Measurements from ENCODE around the gene CCSER1. TPM values are rescaled to one million over a fixed set of nuclear protein-coding genes. Genes with fewer than 3 reads are reported as not detected.
A peak's percentile ranks its signal among the peaks of the same experiment; 100 is the strongest.

Gene CCSER1
- total RNA-seq, 1 experiment from 2014 or later, result 0.63 TPM

DNA sequence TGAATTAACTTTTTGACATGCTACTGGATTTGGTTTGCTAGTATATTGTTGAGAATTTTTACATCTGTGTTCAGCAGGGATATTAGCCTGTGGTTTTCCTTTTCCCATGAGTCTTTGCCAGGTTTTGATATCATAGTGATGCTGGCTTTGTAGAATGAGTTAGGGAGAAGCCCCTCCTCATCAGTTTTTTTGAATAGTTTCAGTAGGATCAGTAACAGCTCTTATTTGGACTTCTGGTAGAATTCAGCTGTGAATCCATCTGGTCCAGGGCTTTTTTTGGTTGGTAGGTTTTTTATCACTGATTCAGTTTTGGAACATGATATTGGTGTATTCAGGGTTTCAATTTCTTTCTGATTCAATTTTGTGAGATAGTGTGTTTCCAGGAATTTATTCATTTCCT, 1386.1 kb downstream of the CCSER1 start:
- intact Hi-C loops (cut with micrococcal nuclease), result no loop called here
- no peak for TF ChIP-seq CTCF (IDR thresholded peaks at IDR 0.05; ENCODE audit: unreplicated experiment)
- ChIA-PET CTCF (interaction anchor here (0.6 kb wide), 1 partner anchor 101 kb away, joined by 3 read pairs; no protein-coding TSS in a partner anchor), POLR2A (no interaction called here)
- H3K27ac Mint-ChIP-seq (ENCODE audit: low read depth, unreplicated experiment), result no peak overlapping the region
- H3K4me1 Mint-ChIP-seq (ENCODE audit: insufficient read depth, unreplicated experiment), result no peaks in the 10 kb centered on the region
- no peak overlapping the region for H3K4me3 Mint-ChIP-seq (ENCODE audit: unreplicated experiment)
- H3K36me3 Mint-ChIP-seq (ENCODE audit: insufficient read depth, unreplicated experiment), result no peaks in the 10 kb centered on the region
- H3K9me3 Mint-ChIP-seq (ENCODE audit: unreplicated experiment), result no peaks in the 10 kb centered on the region
- no peak for DNase-seq (ENCODE audit: unreplicated experiment)
- no peaks in the 10 kb centered on the region for H3K27me3 Mint-ChIP-seq (ENCODE audit: insufficient read depth, unreplicated experiment)
- no TSS peak for BruUV-seq (replicated peaks)

- POLR2A ChIA-PET, result no interaction called here
- Mint-ChIP-seq H3K4me1 (ENCODE audit: insufficient read depth, unreplicated experiment) (no peaks in the 10 kb centered on the region), H3K27me3 (ENCODE audit: insufficient read depth, unreplicated experiment) (no peaks in the 10 kb centered on the region), H3K36me3 (ENCODE audit: insufficient read depth, unreplicated experiment) (no peaks in the 10 kb centered on the region), H3K9me3 (ENCODE audit: unreplicated experiment) (no peaks in the 10 kb centered on the region), H3K4me3 (ENCODE audit: unreplicated experiment) (no peak overlapping the region), H3K27ac (ENCODE audit: low read depth, unreplicated experiment) (no peak overlapping the region)
- DNase-seq (ENCODE audit: unreplicated experiment), result no peak
- intact Hi-C loops (cut with micrococcal nuclease), result no loop called here
- TF ChIP-seq CTCF (IDR thresholded peaks at IDR 0.05; ENCODE audit: unreplicated experiment), result no peak
- CTCF ChIA-PET, result no interaction called here
- no TSS peak for BruUV-seq (replicated peaks)
These were observed 1392.0 kb downstream of the CCSER1 start for GRCh38 chr4:91519155-91519554.

DNA sequence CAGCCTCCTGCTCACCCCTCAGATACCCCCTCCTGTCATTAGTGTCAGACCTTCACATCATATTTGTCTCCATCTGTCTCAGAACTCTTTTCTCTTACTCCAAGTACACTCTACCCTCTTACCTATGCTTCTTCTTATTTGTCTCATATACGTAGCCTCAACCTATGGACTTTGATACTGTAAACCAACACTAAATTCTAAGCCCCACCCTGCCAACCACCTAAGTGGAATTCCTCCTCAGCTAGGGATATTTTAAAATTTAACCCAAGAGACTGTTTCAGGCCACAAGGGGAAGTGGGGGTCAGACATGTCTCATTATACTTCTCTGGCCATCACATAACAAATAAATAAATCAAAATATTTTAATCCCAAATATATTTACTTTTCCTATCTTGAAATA, 1398.4 kb downstream of the CCSER1 start:
- TF ChIP-seq CTCF (IDR thresholded peaks at IDR 0.05; ENCODE audit: unreplicated experiment), result no peak
- Mint-ChIP-seq H3K9me3 (ENCODE audit: unreplicated experiment) (no peaks in the 10 kb centered on the region), H3K27me3 (ENCODE audit: insufficient read depth, unreplicated experiment) (no peaks in the 10 kb centered on the region), H3K36me3 (ENCODE audit: insufficient read depth, unreplicated experiment) (no peaks in the 10 kb centered on the region), H3K4me1 (ENCODE audit: insufficient read depth, unreplicated experiment) (no peaks in the 10 kb centered on the region), H3K4me3 (ENCODE audit: unreplicated experiment) (no peak overlapping the region), H3K27ac (ENCODE audit: low read depth, unreplicated experiment) (no peak overlapping the region)
- DNase-seq (ENCODE audit: unreplicated experiment), result no peak
- ChIA-PET CTCF (no interaction called here), POLR2A (no interaction called here)
- no TSS peak for BruUV-seq (replicated peaks)
- intact Hi-C loops (cut with micrococcal nuclease), result no loop called here

- POLR2A ChIA-PET, result no interaction called here
- intact Hi-C loops (cut with micrococcal nuclease), result no loop called here
These were observed 1399.9 kb downstream of the CCSER1 start for GRCh38 chr4:91527056-91527455.

More at GRCh38 chr4:91527056-91527455, 1399.9 kb downstream of the CCSER1 start:
- TF ChIP-seq CTCF (IDR thresholded peaks at IDR 0.05; ENCODE audit: unreplicated experiment), result no peak
- H3K4me3 Mint-ChIP-seq (ENCODE audit: unreplicated experiment), result no peak overlapping the region
- CTCF ChIA-PET, result no interaction called here
- peak; percentile 4 for DNase-seq (ENCODE audit: unreplicated experiment)
- no peak overlapping the region for H3K27ac Mint-ChIP-seq (ENCODE audit: low read depth, unreplicated experiment)
- no peaks in the 10 kb centered on the region for H3K9me3 Mint-ChIP-seq (ENCODE audit: unreplicated experiment)
- H3K36me3 Mint-ChIP-seq (ENCODE audit: insufficient read depth, unreplicated experiment), result no peaks in the 10 kb centered on the region
- H3K27me3 Mint-ChIP-seq (ENCODE audit: insufficient read depth, unreplicated experiment), result no peaks in the 10 kb centered on the region
- H3K4me1 Mint-ChIP-seq (ENCODE audit: insufficient read depth, unreplicated experiment), result no peaks in the 10 kb centered on the region
- no TSS peak for BruUV-seq (replicated peaks)

Measured in MCF 10A (cell line).